Measurements from ENCODE around the gene PTS. TPM values are rescaled to one million over a fixed set of nuclear protein-coding genes. Genes with fewer than 3 reads are reported as not detected.

Gene PTS
- 10 to 100 TPM; 11.3 to 87.8 (median 33.2) TPM for total RNA-seq
- polyA plus RNA-seq, result 10 to 100 TPM; 53.0 to 76.1 (median 71.0) TPM
- long read RNA-seq, donor 1, transcript PTS-201 (6 exons, 935 nt), result major isoform, 5 of 5 reads
- long read RNA-seq, donor 1, partial matches to known transcripts, result 0 of 5 reads
- long read RNA-seq, donor 1, other reads (novel, unspliced or antisense), result 0 of 5 reads
- long read RNA-seq, donor 2, transcript PTS-201 (6 exons, 935 nt), result major isoform, 9 of 14 reads
- long read RNA-seq, donor 2, partial matches to known transcripts, result 0 of 14 reads
- long read RNA-seq, donor 2, other reads (novel, unspliced or antisense), result 0 of 14 reads
- long read RNA-seq, donor 3, transcript PTS-201 (6 exons, 935 nt), result major isoform, 9 of 18 reads
- long read RNA-seq, donor 3, partial matches to known transcripts, result 8 of 18 reads
- long read RNA-seq, donor 3, other reads (novel, unspliced or antisense), result 0 of 18 reads
- long read RNA-seq, donor 4, partial matches to known transcripts, result 0 of 1 reads
- long read RNA-seq, donor 4, other reads (novel, unspliced or antisense), result 0 of 1 reads
- long read RNA-seq, donor 5, transcript PTS-201 (6 exons, 935 nt), result major isoform, 21 of 24 reads
- long read RNA-seq, donor 5, partial matches to known transcripts, result 0 of 24 reads
- long read RNA-seq, donor 5, other reads (novel, unspliced or antisense), result 0 of 24 reads
- long read RNA-seq, donor 6, transcript PTS-201 (6 exons, 935 nt), result major isoform, 26 of 45 reads
- long read RNA-seq, donor 6, transcript PTS-207 (5 exons, 846 nt), result minor isoform, 5 of 45 reads
- long read RNA-seq, donor 6, transcript PTS-206 (3 exons, 601 nt), result minor isoform, 6 of 45 reads
- long read RNA-seq, donor 6, partial matches to known transcripts, result 6 of 45 reads
- long read RNA-seq, donor 6, other reads (novel, unspliced or antisense), result 0 of 45 reads
- long read RNA-seq, donor 7, transcript PTS-201 (6 exons, 935 nt), result major isoform, 18 of 18 reads
- long read RNA-seq, donor 7, partial matches to known transcripts, result 0 of 18 reads
- long read RNA-seq, donor 7, other reads (novel, unspliced or antisense), result 0 of 18 reads
- long read RNA-seq, donor 8, transcript PTS-201 (6 exons, 935 nt), result major isoform, 11 of 20 reads
- long read RNA-seq, donor 8, partial matches to known transcripts, result 6 of 20 reads
- long read RNA-seq, donor 8, other reads (novel, unspliced or antisense), result 0 of 20 reads
- long read RNA-seq, donor 9, transcript PTS-201 (6 exons, 935 nt), result major isoform, 14 of 27 reads
- long read RNA-seq, donor 9, partial matches to known transcripts, result 11 of 27 reads
- long read RNA-seq, donor 9, other reads (novel, unspliced or antisense), result 0 of 27 reads
- long read RNA-seq, donor 10, partial matches to known transcripts, result 0 of 5 reads
- long read RNA-seq, donor 10, other reads (novel, unspliced or antisense), result 0 of 5 reads

GRCh38 chr11:112226062-112226830, at the start of gene PTS:
Gene PTS, plus strand, starts transcription at chr11:112226428. Its CDS starts 16 bp downstream, at chr11:112226444.
- Histone ChIP-seq H3K27me3 (no peaks in the 10 kb centered on the region), H3K36me3 (peaks cover 0 to 27% (median 22%) of the 10 kb centered on the region in 4 donors), H3K4me1 (peaks cover 14 to 56% (median 34%) of the 10 kb centered on the region in 4 donors), H3K9me3 (no peaks in the 10 kb centered on the region), H3K4me3 (peak within 1 kb of the TSS; percentile 55 to 73 (median 62)), H3K27ac (peak within 1 kb of the TSS; percentile 95 to 98 (median 96))
- TF ChIP-seq EP300 (IDR thresholded peaks at IDR 0.05), result no peak
- TF ChIP-seq POLR2AphosphoS5 (IDR thresholded peaks at IDR 0.05), result peak; percentile 90 to 99 (median 97)
- TF ChIP-seq CTCF (IDR thresholded peaks at IDR 0.05), result no peak
- TF ChIP-seq POLR2A (IDR thresholded peaks at IDR 0.05), result peak in 2 of 4 donors; percentile 54 to 72
- intact Hi-C loops (cut with DNase I; ENCODE audit: low total_unique reads), result no loop called here
- DNase-seq, result peak; percentile 89 to 97
- WGBS, 5 donors, result 0 to 1% (median 0%) methylated on average over 16 to 70 of the region's 70 CpGs

GRCh38 chr11:112177589-112177988, 48.6 kb upstream of the PTS start:
- no peak for DNase-seq

GRCh38 chr11:112178428-112178827, 47.8 kb upstream of the PTS start:
- H3K4me1 ChIP-seq, result peaks cover 0 to 17% (median 7%) of the 10 kb centered on the region in 4 donors
- DNase-seq, result no peak

More at GRCh38 chr11:112177589-112177988, 48.6 kb upstream of the PTS start:
- WGBS, 5 donors, result 84 to 95% (median 94%) methylated on average over 4 of the region's 4 CpGs
- H3K27me3 ChIP-seq, result no peaks in the 10 kb centered on the region
- TF ChIP-seq CTCF (IDR thresholded peaks at IDR 0.05) (no peak), POLR2A (IDR thresholded peaks at IDR 0.05) (no peak), POLR2AphosphoS5 (IDR thresholded peaks at IDR 0.05) (no peak), EP300 (IDR thresholded peaks at IDR 0.05) (no peak)
- no peak overlapping the region for H3K4me3 ChIP-seq
- H3K4me1 ChIP-seq, result peaks cover 0 to 17% (median 7%) of the 10 kb centered on the region in 4 donors
- no peak overlapping the region for H3K27ac ChIP-seq
- intact Hi-C loops (cut with DNase I; ENCODE audit: low total_unique reads), result no loop called here
- no peaks in the 10 kb centered on the region for H3K9me3 ChIP-seq
- H3K36me3 ChIP-seq, result no peaks in the 10 kb centered on the region

More at GRCh38 chr11:112178428-112178827, 47.8 kb upstream of the PTS start:
- Histone ChIP-seq H3K27me3 (no peaks in the 10 kb centered on the region), H3K4me3 (no peak overlapping the region), H3K9me3 (no peaks in the 10 kb centered on the region), H3K27ac (no peak overlapping the region), H3K36me3 (no peaks in the 10 kb centered on the region)
- TF ChIP-seq EP300 (IDR thresholded peaks at IDR 0.05), result no peak
- TF ChIP-seq POLR2AphosphoS5 (IDR thresholded peaks at IDR 0.05), result no peak
- TF ChIP-seq POLR2A (IDR thresholded peaks at IDR 0.05), result no peak
- TF ChIP-seq CTCF (IDR thresholded peaks at IDR 0.05), result no peak
- intact Hi-C loops (cut with DNase I; ENCODE audit: low total_unique reads), result no loop called here
- 93 to 97% (median 95%) methylated on average over 1 of the region's 1 CpG for WGBS, 5 donors

Measured in stomach (tissue), 19 donors.